ENCODE data around the gene INSYN2B. TPM values are rescaled to one million over a fixed set of nuclear protein-coding genes. Genes with fewer than 3 reads are reported as not detected.

The INSYN2B gene
- total RNA-seq, 1 experiment from 2014 or later: not detected

- no peak overlapping the region for H2AFZ ChIP-seq (ENCODE audit: low read depth, low read length, poor library complexity, severe bottlenecking)
Observed at GRCh38 chr5:169848792-169849191, 131.5 kb downstream of the INSYN2B start.

GRCh38 chr5:169848271-169848670 lies 132.0 kb downstream of the INSYN2B start:
- no peak for DNase-seq (ENCODE audit: low read depth, low spot score)
- Histone ChIP-seq H3K9ac (ENCODE audit: low read length) (no peak overlapping the region), H2AFZ (ENCODE audit: low read depth, low read length, poor library complexity, severe bottlenecking) (no peak overlapping the region), H3K27me3 (ENCODE audit: insufficient read depth, low read length) (no peaks in the 10 kb centered on the region), H3K4me1 (ENCODE audit: control insufficient read depth in 1 of 2, insufficient read depth in 2 of 2, low read length in 2 of 2) (no peaks in the 10 kb centered on the region), H3K27ac (ENCODE audit: low read depth, low read length) (no peak overlapping the region), H3K9me3 (ENCODE audit: control insufficient read depth in 1 of 2, insufficient read depth in 1 of 2, low read depth in 1 of 2, low read length in 2 of 2) (peaks cover 3 to 7% of the 10 kb centered on the region in 2 experiments; a peak in 2 of 4 replicates), H3K9me2 (ENCODE audit: insufficient read depth) (no peaks in the 10 kb centered on the region), H3K4me2 (ENCODE audit: low read length) (no peak overlapping the region), H3K79me2 (ENCODE audit: insufficient read depth, low read length) (no peaks in the 10 kb centered on the region), H4K20me1 (ENCODE audit: insufficient read depth) (no peaks in the 10 kb centered on the region), H3K4me3 (replicated peaks in 1 of 2; ENCODE audit: low read depth in 1 of 2, low read length in 2 of 2) (no peak overlapping the region), H3K36me3 (ENCODE audit: control insufficient read depth in 1 of 2, insufficient read depth in 2 of 2, low read length in 2 of 2) (no peaks in the 10 kb centered on the region)
- ChIA-PET RAD21 (ENCODE audit: low non-redundant PET in 1 of 2, low total read pairs in 2 of 2, uncharacterized antibody in 2 of 2, unreplicated experiment in 2 of 2) (no interaction called here), POLR2A (no interaction called here), CTCF (no interaction called here)
- intact Hi-C loops (cut with micrococcal nuclease): no loop called here
- no peak for ATAC-seq
- BruUV-seq (replicated peaks): no TSS peak
- TF ChIP-seq EGR1 (IDR thresholded peaks at IDR 0.05; ENCODE audit: low read depth) (no peak), CBX3 (IDR thresholded peaks at IDR 0.05; ENCODE audit: low read depth) (no peak), POLR2A (IDR thresholded peaks at IDR 0.05; ENCODE audit: borderline replicate concordance, extremely low read depth, insufficient read depth, insufficient read length) (no peak), CEBPB (IDR thresholded peaks at IDR 0.05; ENCODE audit: low read depth) (no peak), ATF3 (IDR thresholded peaks at IDR 0.05) (no peak), EZH2phosphoT487 (IDR thresholded peaks at IDR 0.05; ENCODE audit: borderline replicate concordance) (no peak), MAX (IDR thresholded peaks at IDR 0.05) (no peak), JUND (IDR thresholded peaks at IDR 0.05) (no peak), REST (IDR thresholded peaks at IDR 0.05; ENCODE audit: low read depth) (no peak), SIN3A (IDR thresholded peaks at IDR 0.05; ENCODE audit: low read depth) (no peak), FOSL1 (IDR thresholded peaks at IDR 0.05; ENCODE audit: low read depth) (no peak)

More at GRCh38 chr5:169848792-169849191, 131.5 kb downstream of the INSYN2B start:
- ChIA-PET CTCF (no interaction called here), RAD21 (ENCODE audit: low non-redundant PET in 1 of 2, low total read pairs in 2 of 2, uncharacterized antibody in 2 of 2, unreplicated experiment in 2 of 2) (no interaction called here), POLR2A (no interaction called here)
- Histone ChIP-seq H3K27ac (ENCODE audit: low read depth, low read length) (no peak overlapping the region), H3K9me3 (ENCODE audit: control insufficient read depth in 1 of 2, insufficient read depth in 1 of 2, low read depth in 1 of 2, low read length in 2 of 2) (peaks cover 3 to 7% of the 10 kb centered on the region in 2 experiments; a peak in 2 of 4 replicates), H3K4me1 (ENCODE audit: control insufficient read depth in 1 of 2, insufficient read depth in 2 of 2, low read length in 2 of 2) (no peaks in the 10 kb centered on the region), H4K20me1 (ENCODE audit: insufficient read depth) (no peaks in the 10 kb centered on the region), H3K4me2 (ENCODE audit: low read length) (no peak overlapping the region), H3K27me3 (ENCODE audit: insufficient read depth, low read length) (no peaks in the 10 kb centered on the region), H3K4me3 (replicated peaks in 1 of 2; ENCODE audit: low read depth in 1 of 2, low read length in 2 of 2) (no peak overlapping the region), H3K9me2 (ENCODE audit: insufficient read depth) (no peaks in the 10 kb centered on the region), H3K9ac (ENCODE audit: low read length) (no peak overlapping the region), H3K79me2 (ENCODE audit: insufficient read depth, low read length) (no peaks in the 10 kb centered on the region), H3K36me3 (ENCODE audit: control insufficient read depth in 1 of 2, insufficient read depth in 2 of 2, low read length in 2 of 2) (no peaks in the 10 kb centered on the region)
- intact Hi-C loops (cut with micrococcal nuclease): no loop called here
- no TSS peak for BruUV-seq (replicated peaks)
- no peak for TF ChIP-seq POLR2A (IDR thresholded peaks at IDR 0.05; ENCODE audit: borderline replicate concordance, extremely low read depth, insufficient read depth, insufficient read length)
- TF ChIP-seq SIN3A (IDR thresholded peaks at IDR 0.05; ENCODE audit: low read depth): no peak
- no peak for TF ChIP-seq RAD21 (IDR thresholded peaks at IDR 0.05; ENCODE audit: low read depth)
- no peak for TF ChIP-seq JUND (IDR thresholded peaks at IDR 0.05)
- TF ChIP-seq ZBTB33 (IDR thresholded peaks at IDR 0.05; ENCODE audit: extremely low read depth, insufficient replicate concordance, low read length): no peak
- TF ChIP-seq POLR2AphosphoS5 (IDR thresholded peaks at IDR 0.05; ENCODE audit: low read depth, low read length): no peak
- no peak for TF ChIP-seq TCF7L2 (IDR thresholded peaks at IDR 0.05; ENCODE audit: borderline replicate concordance, extremely low read depth, insufficient read depth, insufficient read length)
- no peak for DNase-seq (ENCODE audit: low read depth, low spot score)
- ATAC-seq: no peak
